Esophagus squamous epithelium (tissue), 5 donors: ENCODE data around the gene FAHD2B. TPM values are rescaled to one million over a fixed set of nuclear protein-coding genes. Genes with fewer than 3 reads are reported as not detected.
"Not testable (repeated sequence)": the region's sequence is repeated elsewhere in the genome, so short reads cannot be mapped to it uniquely, and the experiment has no call there.

ENCODE experiments used
- DNase-seq: peaks from one replicate; lab custom pipeline; 2025; lab: John Stamatoyannopoulos, UW
- H3K27ac ChIP-seq, 4 donors: fragments of 200-600 bp; sonication (generic); one replicate each; pipeline ENCODE4 v1.5.1; 2016 to 2019; ENCODE audit warnings: mild to moderate bottlenecking in 1 of 4
- H3K27me3 ChIP-seq, 4 donors: fragments of 200-600 bp; sonication (generic); 1 replicate in 3 of 4; 2 replicates in 1 of 4; pipeline versions ENCODE4 v1.5.1 to v1.6.0; 2017 to 2021; ENCODE audit warnings: antibody characterized with exemption in 1 of 4
- H3K36me3 ChIP-seq, 3 donors: fragments of 200-600 bp; sonication (generic); one replicate each; pipeline ENCODE4 v1.5.1; 2016 to 2019
- H3K4me1 ChIP-seq, 3 donors: fragments of 200-600 bp; sonication (generic); one replicate each; pipeline ENCODE4 v1.5.1; 2017 to 2019
- H3K4me3 ChIP-seq, 4 donors: fragments of 200-600 bp; sonication (generic); 1 replicate in 3 of 4; 2 replicates in 1 of 4; pipeline ENCODE4 v1.5.1; 2016 to 2019; ENCODE audit warnings: mild to moderate bottlenecking in 2 of 4, moderate library complexity in 1 of 4
- H3K9me3 ChIP-seq, 3 donors: fragments of 200-600 bp; sonication (generic); one replicate each; pipeline ENCODE4 v1.5.1; 2016 to 2019
- POLR2A ChIP-seq, 4 donors: fragments of 450-650 bp; IDR thresholded peaks; one replicate each; pipeline ENCODE4 v1.6.1; 2017; ENCODE audit warnings: antibody characterized with exemption in 4 of 4, mild to moderate bottlenecking in 4 of 4, moderate library complexity in 3 of 4
- WGBS, 2 donors: methylation state at CpG; one replicate each; pipeline ENCODE4 v1.1.5; 2018; 5-methylcytosine and 5-hydroxymethylcytosine counted together
- intact Hi-C: fragments of 100-400 bp; cut with DNase I; formaldehyde crosslinking; loops from one replicate; pipeline ENCODE4 v1.15.0; 2022
- total RNA-seq, 4 donors: library from RNA; depleted of rRNA; stranded (reverse); fragments of >200 nt; gene quantifications; one replicate each; pipeline ENCODE4 v1.1.0, GENCODE V29; 2016
- TF ChIP-seq, protein P1 (sequence below), 6 experiments: fragments of 450-650 bp in 4 of 6; fragments of 200-600 bp in 2 of 6; sonication (generic) in 2 of 6; IDR thresholded peaks; one replicate each; pipeline ENCODE4 v1.5.1; 2016 to 2019; ENCODE audit warnings: antibody characterized with exemption in 6 of 6, mild to moderate bottlenecking in 4 of 6, moderate library complexity in 4 of 6
- donor health status: DM: yes; HTN: yes; CAD: no.

Gene FAHD2B, protein sequence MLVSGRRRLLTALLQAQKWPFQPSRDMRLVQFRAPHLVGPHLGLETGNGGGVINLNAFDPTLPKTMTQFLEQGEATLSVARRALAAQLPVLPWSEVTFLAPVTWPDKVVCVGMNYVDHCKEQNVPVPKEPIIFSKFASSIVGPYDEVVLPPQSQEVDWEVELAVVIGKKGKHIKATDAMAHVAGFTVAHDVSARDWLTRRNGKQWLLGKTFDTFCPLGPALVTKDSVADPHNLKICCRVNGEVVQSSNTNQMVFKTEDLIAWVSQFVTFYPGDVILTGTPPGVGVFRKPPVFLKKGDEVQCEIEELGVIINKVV
- total RNA-seq, result 10 to 100 TPM in 1 of 4 donors, 1 to 10 TPM in 3; 1.4 to 11.1 (median 5.3) TPM

DNA sequence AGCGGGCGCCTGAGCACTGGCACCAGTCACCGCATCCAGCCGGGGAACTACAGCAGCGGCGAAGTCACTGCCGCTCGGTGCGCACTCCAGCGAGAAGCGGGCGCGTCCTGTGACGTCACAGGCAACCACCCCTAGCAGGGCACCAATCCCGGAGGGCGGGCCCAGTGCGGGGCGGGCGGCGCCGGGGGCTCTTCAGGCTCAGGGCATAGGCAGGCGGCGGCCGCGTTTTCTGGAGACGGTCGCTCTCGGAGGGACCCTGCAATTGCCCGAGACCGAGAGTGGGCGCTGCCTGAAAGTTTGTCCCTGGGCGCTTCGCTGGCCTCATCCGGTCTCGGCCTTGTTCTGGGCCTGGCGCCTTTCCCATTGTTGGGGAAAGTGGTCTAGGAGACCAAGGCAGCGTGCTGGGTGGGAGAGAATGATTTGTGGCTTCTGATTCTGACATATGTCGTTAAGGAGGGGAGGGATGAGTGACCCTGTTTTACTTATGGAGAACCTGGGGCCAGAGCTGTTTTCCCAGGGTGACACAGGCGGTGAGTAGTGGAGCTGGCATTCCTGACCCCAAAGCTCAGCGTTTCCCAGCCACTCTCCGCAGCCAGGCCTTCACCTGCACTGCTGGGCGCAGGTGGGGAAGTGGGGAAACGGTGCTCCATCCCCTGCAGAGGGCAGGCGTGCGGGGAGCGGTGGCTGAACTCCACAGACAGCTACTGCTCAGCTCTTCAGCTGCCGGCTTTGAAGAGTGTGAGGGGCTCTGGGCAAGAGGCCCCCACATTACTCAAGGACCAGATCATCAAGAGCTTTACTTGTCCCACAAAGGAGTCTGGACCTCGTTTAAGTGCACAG lies at the start of gene FAHD2B:
TSS of gene FAHD2B (minus strand) at position 111 of the 840 bp plus-strand sequence. CDS start 3,176 bp downstream, outside the sequence.
- H3K27me3 ChIP-seq, H3K9me3 ChIP-seq, H3K4me1 ChIP-seq, intact Hi-C loops, H3K36me3 ChIP-seq: not testable (repeated sequence)
- H3K4me3 ChIP-seq, result peak within 1 kb of the TSS; percentile 28 to 64 (median 44)
- peak; percentile 9 for DNase-seq
- H3K27ac ChIP-seq, result peak within 1 kb of the TSS; percentile 36 to 79 (median 70)
- WGBS, 2 donors, result 0% methylated on average over 1 of the region's 48 CpGs; no CpG with 5 or more reads in 1 of the 2 donors

DNA sequence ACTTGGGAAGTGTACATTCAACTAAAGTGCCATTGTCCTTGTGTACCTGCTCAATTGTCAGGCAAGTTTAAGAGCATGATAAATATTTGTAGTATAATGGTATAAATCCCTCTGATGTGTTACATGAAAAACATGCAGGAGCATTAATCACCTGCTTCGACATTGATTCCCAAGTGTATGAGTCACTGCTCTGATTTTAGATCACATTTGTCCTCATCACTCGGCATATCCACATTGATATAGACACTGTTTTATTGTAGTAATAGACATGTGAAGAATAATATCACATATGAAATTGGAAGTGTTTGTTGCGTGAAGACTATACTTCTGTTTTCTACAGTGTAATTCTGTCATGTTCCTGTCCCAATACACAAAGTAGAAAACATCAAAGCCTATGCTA lies 49.3 kb upstream of the FAHD2B start:
- H3K27ac ChIP-seq, intact Hi-C loops, H3K4me1 ChIP-seq, H3K9me3 ChIP-seq, H3K27me3 ChIP-seq, DNase-seq, H3K4me3 ChIP-seq: not testable (repeated sequence)
- H3K36me3 ChIP-seq, result peaks cover 0 to 38% (median 0%) of the 10 kb centered on the region in 3 donors
- 51 to 79% methylated on average over 3 of the region's 3 CpGs for WGBS, 2 donors

DNA sequence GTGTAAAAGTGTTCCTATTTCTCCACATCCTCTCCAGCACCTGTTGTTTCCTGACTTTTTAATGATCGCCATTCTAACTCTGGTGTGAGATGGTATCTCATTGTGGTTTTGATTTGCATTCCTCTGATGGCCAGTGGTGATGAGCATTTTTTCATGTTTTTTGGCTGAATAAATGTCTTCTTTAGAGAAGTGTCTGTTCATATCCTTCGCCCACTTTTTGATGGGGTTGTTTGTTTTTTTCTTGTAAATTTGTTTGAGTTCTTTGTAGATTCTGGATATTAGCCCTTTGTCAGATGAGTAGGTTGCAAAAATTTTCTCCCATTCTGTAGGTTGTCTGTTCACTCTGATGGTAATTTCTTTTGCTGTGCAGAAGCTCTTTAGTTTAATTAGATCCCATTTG lies 34.4 kb upstream of the FAHD2B start:
- H3K9me3 ChIP-seq, H3K27me3 ChIP-seq, DNase-seq, H3K27ac ChIP-seq, H3K4me3 ChIP-seq, H3K4me1 ChIP-seq, intact Hi-C loops: not testable (repeated sequence)
- peaks cover 0 to 13% (median 0%) of the 10 kb centered on the region in 3 donors for H3K36me3 ChIP-seq
- 79 to 95% methylated on average over 2 of the region's 2 CpGs for WGBS, 2 donors

GRCh38 chr2:97113882-97114255 lies 19.2 kb upstream of the FAHD2B start:
- H3K4me3 ChIP-seq, result peak overlapping the region; percentile 35 to 87 (median 70)
- H3K4me1 ChIP-seq, DNase-seq, H3K36me3 ChIP-seq, H3K27me3 ChIP-seq, intact Hi-C loops, H3K9me3 ChIP-seq: not testable (repeated sequence)
- 1% methylated on average over 8 of the region's 18 CpGs; no CpG with 5 or more reads in 1 of the 2 donors for WGBS, 2 donors
- peak overlapping the region; percentile 91 to 96 (median 94) for H3K27ac ChIP-seq

- intact Hi-C loops, H3K36me3 ChIP-seq, H3K4me1 ChIP-seq, H3K27me3 ChIP-seq, H3K9me3 ChIP-seq, DNase-seq: not testable (repeated sequence)
- Histone ChIP-seq H3K4me3 (peak within 1 kb of the TSS; percentile 35 to 87 (median 70)), H3K27ac (peak within 1 kb of the TSS; percentile 91 to 96 (median 94))
- no CpG with 5 or more reads among the region's 74 CpGs for WGBS, 2 donors
- peak in 2 of 4 donors; percentile 29 to 55 for TF ChIP-seq POLR2A (IDR thresholded peaks at IDR 0.05)
- TF ChIP-seq, protein P1, sequence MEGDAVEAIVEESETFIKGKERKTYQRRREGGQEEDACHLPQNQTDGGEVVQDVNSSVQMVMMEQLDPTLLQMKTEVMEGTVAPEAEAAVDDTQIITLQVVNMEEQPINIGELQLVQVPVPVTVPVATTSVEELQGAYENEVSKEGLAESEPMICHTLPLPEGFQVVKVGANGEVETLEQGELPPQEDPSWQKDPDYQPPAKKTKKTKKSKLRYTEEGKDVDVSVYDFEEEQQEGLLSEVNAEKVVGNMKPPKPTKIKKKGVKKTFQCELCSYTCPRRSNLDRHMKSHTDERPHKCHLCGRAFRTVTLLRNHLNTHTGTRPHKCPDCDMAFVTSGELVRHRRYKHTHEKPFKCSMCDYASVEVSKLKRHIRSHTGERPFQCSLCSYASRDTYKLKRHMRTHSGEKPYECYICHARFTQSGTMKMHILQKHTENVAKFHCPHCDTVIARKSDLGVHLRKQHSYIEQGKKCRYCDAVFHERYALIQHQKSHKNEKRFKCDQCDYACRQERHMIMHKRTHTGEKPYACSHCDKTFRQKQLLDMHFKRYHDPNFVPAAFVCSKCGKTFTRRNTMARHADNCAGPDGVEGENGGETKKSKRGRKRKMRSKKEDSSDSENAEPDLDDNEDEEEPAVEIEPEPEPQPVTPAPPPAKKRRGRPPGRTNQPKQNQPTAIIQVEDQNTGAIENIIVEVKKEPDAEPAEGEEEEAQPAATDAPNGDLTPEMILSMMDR (IDR thresholded peaks at IDR 0.05), result peak; percentile 39 to 67 (median 50)
These were observed 18.6 kb upstream of the FAHD2B start, which contains the start of gene ANKRD36 for GRCh38 chr2:97113050-97113881. ANKRD36 (plus strand) TSS chr2:97113153; CDS start chr2:97113740, 587 bp downstream.

DNA sequence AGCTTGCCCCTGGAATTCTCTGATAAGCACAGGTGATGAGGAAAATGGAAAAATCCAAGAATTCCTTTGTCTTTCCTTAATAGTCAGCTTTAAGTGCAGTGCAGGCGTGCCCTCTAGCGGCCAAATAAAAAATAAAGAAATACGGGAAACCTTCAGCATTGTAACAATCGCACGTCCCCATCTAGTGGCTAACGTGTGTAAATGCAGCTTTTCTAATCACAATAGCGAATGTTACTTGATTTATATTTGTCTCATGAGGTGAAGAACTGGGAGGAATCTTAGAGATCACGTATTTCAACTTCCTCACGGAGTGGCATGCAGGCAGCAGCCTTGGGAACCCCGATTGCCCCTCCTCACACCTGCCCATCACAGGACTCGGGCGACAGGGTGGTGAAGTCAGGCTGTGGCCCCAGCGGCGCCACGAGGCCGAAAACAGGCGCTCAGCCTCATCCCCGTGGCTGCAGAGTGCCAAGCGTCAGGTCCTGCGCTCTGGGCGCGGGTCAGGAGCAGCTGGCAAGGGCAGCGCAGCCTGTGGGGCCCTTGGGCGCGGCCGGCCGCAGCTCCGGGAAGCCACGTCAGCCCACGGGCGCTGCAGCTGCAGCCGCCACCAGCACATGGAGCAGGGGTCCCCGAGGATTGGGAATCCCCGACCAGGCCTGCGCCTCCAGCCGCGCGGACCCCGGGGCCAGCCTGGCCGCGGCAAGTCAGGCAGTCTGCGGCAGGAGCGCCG lies 17.8 kb upstream of the FAHD2B start:
- H3K9me3 ChIP-seq, H3K27me3 ChIP-seq, intact Hi-C loops, H3K36me3 ChIP-seq, DNase-seq, H3K4me1 ChIP-seq: not testable (repeated sequence)
- TF ChIP-seq, protein P1 (IDR thresholded peaks at IDR 0.05), result peak; percentile 82 to 99 (median 97)
- Histone ChIP-seq H3K27ac (peak overlapping the region; percentile 91 to 96 (median 94)), H3K4me3 (peak overlapping the region; percentile 35 to 87 (median 70))
- WGBS, 2 donors, result 0% methylated on average over 12 to 18 of the region's 44 CpGs

- DNase-seq, intact Hi-C loops, H3K36me3 ChIP-seq, H3K27me3 ChIP-seq, H3K4me3 ChIP-seq, H3K9me3 ChIP-seq, H3K4me1 ChIP-seq, H3K27ac ChIP-seq: not testable (repeated sequence)
- 72 to 80% methylated on average over 9 of the region's 9 CpGs for WGBS, 2 donors
These were observed 16.6 kb upstream of the FAHD2B start for GRCh38 chr2:97111246-97111645.

- H3K9me3 ChIP-seq, intact Hi-C loops, H3K36me3 ChIP-seq, H3K4me1 ChIP-seq, H3K4me3 ChIP-seq, DNase-seq, H3K27ac ChIP-seq: not testable (repeated sequence)
- 93 to 96% methylated on average over 2 of the region's 2 CpGs for WGBS, 2 donors
- H3K27me3 ChIP-seq, result peaks cover 0 to 16% (median 0%) of the 10 kb centered on the region in 4 donors
These were observed 12.2 kb upstream of the FAHD2B start for GRCh38 chr2:97106878-97107277.

- H3K4me1 ChIP-seq, H3K4me3 ChIP-seq, intact Hi-C loops, H3K27ac ChIP-seq, H3K36me3 ChIP-seq, H3K9me3 ChIP-seq, H3K27me3 ChIP-seq, DNase-seq: not testable (repeated sequence)
- 88 to 100% methylated on average over 1 to 2 of the region's 3 CpGs for WGBS, 2 donors
These were observed 4.2 kb upstream of the FAHD2B start for GRCh38 chr2:97098786-97099372.
